ENCODE data around the gene MOB1A. TPM values are rescaled to one million over a fixed set of nuclear protein-coding genes. Genes with fewer than 3 reads are reported as not detected.

The MOB1A gene
- polyA plus RNA-seq, 1 donor (not counting 4 experiments of a cell fraction or from before 2014, with no cell fraction given), result 92.4 TPM

DNA sequence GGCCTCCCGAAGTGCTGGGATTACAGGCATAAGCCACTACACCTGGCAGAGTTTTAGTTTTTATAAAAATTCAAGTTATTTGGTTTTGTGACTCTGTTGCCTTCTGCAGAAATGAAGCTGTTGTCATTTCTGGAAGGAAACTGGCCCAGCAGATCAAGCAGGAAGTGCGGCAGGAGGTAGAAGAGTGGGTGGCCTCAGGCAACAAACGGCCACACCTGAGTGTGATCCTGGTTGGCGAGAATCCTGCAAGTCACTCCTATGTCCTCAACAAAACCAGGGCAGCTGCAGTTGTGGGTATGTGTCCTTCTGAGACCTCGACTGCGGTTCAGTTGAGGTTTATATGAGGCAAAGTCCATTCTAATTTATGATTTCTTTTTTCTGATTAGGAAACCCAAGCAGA lies 26.9 kb upstream of the MOB1A start:
- Histone ChIP-seq H4K20me1 (ENCODE audit: control insufficient read depth, extremely low read depth, insufficient read depth, low read length) (peaks cover 29% of the 10 kb centered on the region), H3K79me2 (ENCODE audit: control insufficient read depth, insufficient read depth, low read length) (peaks cover 80% of the 10 kb centered on the region), H3K9me3 (ENCODE audit: control insufficient read depth, low read depth, low read length) (no peaks in the 10 kb centered on the region), H2AFZ (ENCODE audit: control insufficient read depth, low read length) (no peak overlapping the region), H3K9ac (ENCODE audit: control insufficient read depth, extremely low read depth, insufficient read depth, low read length) (peak overlapping the region; percentile 28), H3K36me3 (ENCODE audit: control insufficient read depth in 2 of 2, extremely low read depth in 1 of 2, insufficient read depth in 2 of 2, low read length in 2 of 2) (peaks cover 15 to 49% of the 10 kb centered on the region in 2 experiments), H3K4me3 (ENCODE audit: control insufficient read depth in 2 of 3, extremely low read depth in 1 of 3, insufficient read depth in 2 of 3, low read depth in 1 of 3, low read length in 3 of 3) (no peak overlapping the region), H3K27ac (ENCODE audit: control insufficient read depth, insufficient read depth, low read length) (peak overlapping the region; percentile 25), H3K4me1 (ENCODE audit: control insufficient read depth, extremely low read depth, insufficient read depth, low read length) (peaks cover 35% of the 10 kb centered on the region), H3K4me2 (ENCODE audit: control insufficient read depth, extremely low read depth, insufficient read depth, low read depth, low read length) (peak overlapping the region; percentile 48), H3K9me1 (ENCODE audit: control insufficient read depth, extremely low read depth, insufficient read depth, low read length) (peaks cover 2% of the 10 kb centered on the region), H3K27me3 (ENCODE audit: control insufficient read depth, extremely low read depth, insufficient read depth, low read length) (no peaks in the 10 kb centered on the region)
- dilution Hi-C loops (cut with MboI; ENCODE audit: extremely low pct_ligation_motif_present, low sequenced_read_pairs), result no loop called here
- TF ChIP-seq, protein P1, sequence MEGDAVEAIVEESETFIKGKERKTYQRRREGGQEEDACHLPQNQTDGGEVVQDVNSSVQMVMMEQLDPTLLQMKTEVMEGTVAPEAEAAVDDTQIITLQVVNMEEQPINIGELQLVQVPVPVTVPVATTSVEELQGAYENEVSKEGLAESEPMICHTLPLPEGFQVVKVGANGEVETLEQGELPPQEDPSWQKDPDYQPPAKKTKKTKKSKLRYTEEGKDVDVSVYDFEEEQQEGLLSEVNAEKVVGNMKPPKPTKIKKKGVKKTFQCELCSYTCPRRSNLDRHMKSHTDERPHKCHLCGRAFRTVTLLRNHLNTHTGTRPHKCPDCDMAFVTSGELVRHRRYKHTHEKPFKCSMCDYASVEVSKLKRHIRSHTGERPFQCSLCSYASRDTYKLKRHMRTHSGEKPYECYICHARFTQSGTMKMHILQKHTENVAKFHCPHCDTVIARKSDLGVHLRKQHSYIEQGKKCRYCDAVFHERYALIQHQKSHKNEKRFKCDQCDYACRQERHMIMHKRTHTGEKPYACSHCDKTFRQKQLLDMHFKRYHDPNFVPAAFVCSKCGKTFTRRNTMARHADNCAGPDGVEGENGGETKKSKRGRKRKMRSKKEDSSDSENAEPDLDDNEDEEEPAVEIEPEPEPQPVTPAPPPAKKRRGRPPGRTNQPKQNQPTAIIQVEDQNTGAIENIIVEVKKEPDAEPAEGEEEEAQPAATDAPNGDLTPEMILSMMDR (optimal IDR thresholded peaks at IDR 0.05 in 1 of 3, IDR thresholded peaks at IDR 0.05 in 1 of 3, conservative IDR thresholded peaks at IDR 0.05 in 1 of 3; ENCODE audit: extremely low read depth in 1 of 3, insufficient read depth in 2 of 3, low read length in 3 of 3), result no peak
- TF ChIP-seq EZH2 (IDR thresholded peaks at IDR 0.05; ENCODE audit: low read length), result no peak
- no peak for FAIRE-seq
- DNase-seq (ENCODE audit: low read depth, low spot score), result no peak

DNA sequence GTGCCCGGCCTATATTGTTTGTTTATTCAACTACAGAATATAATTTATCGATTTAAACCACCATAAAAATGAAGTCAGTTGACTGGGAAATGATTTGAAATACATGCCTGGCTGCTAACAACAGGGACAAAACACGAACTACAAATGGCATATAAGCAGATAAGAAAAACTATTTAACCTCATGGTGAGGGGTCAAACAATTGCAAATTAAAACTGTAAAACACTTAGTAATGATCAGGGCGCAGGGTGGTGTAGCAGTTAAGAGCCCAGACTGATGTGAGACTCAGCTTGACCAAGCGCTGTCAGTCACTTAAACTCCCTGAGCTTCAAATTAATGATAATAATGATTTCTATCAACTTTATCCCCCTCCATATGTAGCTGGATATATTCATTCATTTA lies 26.4 kb upstream of the MOB1A start:
- Histone ChIP-seq H3K9ac (ENCODE audit: control insufficient read depth, extremely low read depth, insufficient read depth, low read length) (no peak overlapping the region), H3K9me1 (ENCODE audit: control insufficient read depth, extremely low read depth, insufficient read depth, low read length) (peaks cover 2% of the 10 kb centered on the region), H3K4me1 (ENCODE audit: control insufficient read depth, extremely low read depth, insufficient read depth, low read length) (peaks cover 35% of the 10 kb centered on the region), H3K4me3 (ENCODE audit: control insufficient read depth in 2 of 3, extremely low read depth in 1 of 3, insufficient read depth in 2 of 3, low read depth in 1 of 3, low read length in 3 of 3) (no peak overlapping the region), H3K9me3 (ENCODE audit: control insufficient read depth, low read depth, low read length) (no peaks in the 10 kb centered on the region), H2AFZ (ENCODE audit: control insufficient read depth, low read length) (no peak overlapping the region), H3K4me2 (ENCODE audit: control insufficient read depth, extremely low read depth, insufficient read depth, low read depth, low read length) (peak overlapping the region; percentile 27), H3K27ac (ENCODE audit: control insufficient read depth, insufficient read depth, low read length) (peak overlapping the region; percentile 14), H3K36me3 (ENCODE audit: control insufficient read depth in 2 of 2, extremely low read depth in 1 of 2, insufficient read depth in 2 of 2, low read length in 2 of 2) (peaks cover 15 to 46% of the 10 kb centered on the region in 2 experiments), H3K27me3 (ENCODE audit: control insufficient read depth, extremely low read depth, insufficient read depth, low read length) (no peaks in the 10 kb centered on the region), H4K20me1 (ENCODE audit: control insufficient read depth, extremely low read depth, insufficient read depth, low read length) (peaks cover 30% of the 10 kb centered on the region), H3K79me2 (ENCODE audit: control insufficient read depth, insufficient read depth, low read length) (peaks cover 85% of the 10 kb centered on the region)
- FAIRE-seq, result no peak
- dilution Hi-C loops (cut with MboI; ENCODE audit: extremely low pct_ligation_motif_present, low sequenced_read_pairs), result no loop called here
- DNase-seq (ENCODE audit: low read depth, low spot score), result no peak
- TF ChIP-seq, protein P1 (optimal IDR thresholded peaks at IDR 0.05 in 1 of 3, IDR thresholded peaks at IDR 0.05 in 1 of 3, conservative IDR thresholded peaks at IDR 0.05 in 1 of 3; ENCODE audit: extremely low read depth in 1 of 3, insufficient read depth in 2 of 3, low read length in 3 of 3), result no peak
- no peak for TF ChIP-seq EZH2 (IDR thresholded peaks at IDR 0.05; ENCODE audit: low read length)

Data from keratinocyte (primary cell).